Measurements from ENCODE around the gene IFI30.
A peak's percentile ranks its signal among the peaks of the same experiment; 100 is the strongest.
"Not testable (repeated sequence)": the region's sequence is repeated elsewhere in the genome, so short reads cannot be mapped to it uniquely, and the experiment has no call there.

The IFI30 gene

GRCh38 chr19:18208098-18208951, 34.7 kb downstream of the IFI30 start:
- H3K4me1 ChIP-seq (ENCODE audit: control insufficient read depth, low read depth, low read length) = peaks cover 3% of the 10 kb centered on the region
- H3K27ac ChIP-seq (ENCODE audit: low read length) = no peak overlapping the region
- no peak overlapping the region for H3K4me3 ChIP-seq (ENCODE audit: low read length)
- H3K9ac ChIP-seq (ENCODE audit: low read length) = no peak overlapping the region
- no peaks in the 10 kb centered on the region for H3K9me3 ChIP-seq (ENCODE audit: control insufficient read depth, low read depth, low read length)
- peaks cover 2% of the 10 kb centered on the region for H3K27me3 ChIP-seq (ENCODE audit: control insufficient read depth, insufficient read depth, low read length)
- H3K36me3 ChIP-seq (ENCODE audit: control insufficient read depth, low read depth, low read length) = no peaks in the 10 kb centered on the region

DNA sequence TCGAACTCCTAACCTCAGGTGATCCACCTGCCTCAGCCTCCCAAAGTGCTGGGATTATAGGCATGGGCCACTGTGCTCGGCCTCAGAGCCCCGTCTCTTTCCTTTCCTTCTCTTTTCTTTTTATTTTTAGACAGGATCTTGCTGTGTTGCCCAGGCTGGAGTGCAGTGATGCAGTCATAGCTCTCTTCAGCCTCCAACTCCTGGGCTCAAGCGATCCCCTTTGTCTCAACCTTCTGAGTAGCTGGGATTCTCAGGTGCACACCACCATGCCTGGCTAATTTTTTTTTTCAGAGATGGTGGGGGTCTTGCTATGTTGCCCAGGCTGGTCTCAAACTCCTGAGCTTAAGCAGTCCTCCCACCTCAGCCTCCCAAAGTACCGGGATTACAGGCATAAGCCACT, 36.3 kb downstream of the IFI30 start:
- H3K4me3 ChIP-seq (ENCODE audit: low read length); H3K4me1 ChIP-seq (ENCODE audit: control insufficient read depth, low read depth, low read length); H3K9ac ChIP-seq (ENCODE audit: low read length); H3K9me3 ChIP-seq (ENCODE audit: control insufficient read depth, low read depth, low read length); H3K27me3 ChIP-seq (ENCODE audit: control insufficient read depth, insufficient read depth, low read length); H3K27ac ChIP-seq (ENCODE audit: low read length); H3K36me3 ChIP-seq (ENCODE audit: control insufficient read depth, low read depth, low read length): not testable (repeated sequence)

DNA sequence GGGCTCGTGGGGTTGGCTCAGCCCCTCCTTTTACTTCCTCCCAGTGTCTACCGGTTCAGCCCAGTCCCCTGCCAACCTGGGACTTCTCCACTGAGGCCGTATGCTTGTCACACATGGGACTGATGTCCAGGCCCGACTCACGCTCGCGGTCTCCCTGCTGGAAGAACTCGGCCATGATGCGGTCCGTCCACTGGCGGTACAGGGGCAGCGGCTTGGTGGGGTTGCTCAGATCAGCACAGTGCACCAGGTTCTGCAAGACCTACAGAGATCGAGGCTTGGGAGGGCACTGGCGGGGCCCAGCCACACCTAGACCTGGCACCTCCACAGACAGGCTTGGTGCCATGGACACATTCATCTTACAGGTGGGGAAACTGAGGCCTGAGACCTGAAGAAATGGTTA, 38.1 kb downstream of the IFI30 start:
- Histone ChIP-seq H3K4me1 (ENCODE audit: control insufficient read depth, low read depth, low read length) (no peaks in the 10 kb centered on the region), H3K27ac (ENCODE audit: low read length) (no peak overlapping the region), H3K36me3 (ENCODE audit: control insufficient read depth, low read depth, low read length) (no peaks in the 10 kb centered on the region), H3K27me3 (ENCODE audit: control insufficient read depth, insufficient read depth, low read length) (no peaks in the 10 kb centered on the region), H3K4me3 (ENCODE audit: low read length) (no peak overlapping the region), H3K9ac (ENCODE audit: low read length) (no peak overlapping the region), H3K9me3 (ENCODE audit: control insufficient read depth, low read depth, low read length) (no peaks in the 10 kb centered on the region)

DNA sequence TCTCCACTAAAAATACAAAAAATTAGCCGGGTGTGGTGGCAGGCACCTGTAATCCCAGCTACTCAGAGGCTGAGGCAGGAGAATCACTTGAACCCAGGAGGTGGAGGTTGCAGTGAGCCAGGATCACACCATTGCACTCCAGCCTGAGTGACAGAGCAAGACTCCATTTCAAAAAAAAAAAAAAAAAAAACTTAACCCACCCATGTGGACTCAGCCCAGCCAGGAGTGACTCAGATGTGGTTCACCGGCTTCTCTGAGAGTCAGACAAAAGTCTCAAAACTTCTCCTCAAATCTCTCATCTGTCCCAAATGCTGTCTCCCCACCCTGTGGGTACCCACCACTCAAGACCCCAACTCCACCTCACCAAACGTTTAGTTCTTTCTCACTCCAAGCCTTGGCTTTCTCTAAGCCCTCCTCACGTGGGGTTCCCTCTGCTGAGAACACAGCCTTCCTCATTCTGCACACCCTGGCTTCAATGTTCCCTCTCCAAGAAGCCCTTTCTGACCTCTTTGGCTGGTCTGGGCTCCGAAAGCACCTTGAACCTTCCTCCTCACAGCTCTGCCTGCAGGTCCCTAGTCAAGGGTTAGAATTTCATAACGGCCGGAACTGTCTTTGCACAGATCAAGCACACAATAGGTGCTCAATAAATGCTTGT, 41.3 kb downstream of the IFI30 start:
- Histone ChIP-seq H3K27ac (ENCODE audit: low read length) (no peak overlapping the region), H3K4me3 (ENCODE audit: low read length) (no peak overlapping the region), H3K36me3 (ENCODE audit: control insufficient read depth, low read depth, low read length) (no peaks in the 10 kb centered on the region), H3K9ac (ENCODE audit: low read length) (no peak overlapping the region), H3K27me3 (ENCODE audit: control insufficient read depth, insufficient read depth, low read length) (no peaks in the 10 kb centered on the region), H3K4me1 (ENCODE audit: control insufficient read depth, low read depth, low read length) (no peaks in the 10 kb centered on the region), H3K9me3 (ENCODE audit: control insufficient read depth, low read depth, low read length) (no peaks in the 10 kb centered on the region)

DNA sequence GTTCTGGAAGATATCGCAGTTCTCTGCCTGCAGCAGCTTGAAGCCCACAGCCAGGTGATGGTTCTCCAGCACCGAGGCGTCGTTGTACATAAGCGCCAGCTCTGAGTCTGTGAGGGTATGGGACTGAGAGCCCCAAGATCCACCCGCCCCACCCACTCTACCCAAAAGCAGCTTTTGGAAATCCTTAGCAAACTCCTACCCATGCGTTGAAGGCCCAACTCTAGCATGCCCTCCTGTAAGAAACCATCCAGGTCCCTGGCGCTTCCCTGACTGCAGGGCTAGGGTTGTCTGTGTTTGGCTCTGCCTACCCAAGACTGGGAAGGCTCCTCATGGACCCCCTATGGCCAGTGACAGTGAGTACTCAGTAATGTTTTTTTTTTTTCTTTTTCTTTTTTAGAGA, 43.2 kb downstream of the IFI30 start:
- Histone ChIP-seq H3K36me3 (ENCODE audit: control insufficient read depth, low read depth, low read length) (no peaks in the 10 kb centered on the region), H3K4me3 (ENCODE audit: low read length) (no peak overlapping the region), H3K27me3 (ENCODE audit: control insufficient read depth, insufficient read depth, low read length) (no peaks in the 10 kb centered on the region), H3K9me3 (ENCODE audit: control insufficient read depth, low read depth, low read length) (no peaks in the 10 kb centered on the region), H3K4me1 (ENCODE audit: control insufficient read depth, low read depth, low read length) (no peaks in the 10 kb centered on the region), H3K9ac (ENCODE audit: low read length) (no peak overlapping the region), H3K27ac (ENCODE audit: low read length) (no peak overlapping the region)

- Histone ChIP-seq H3K27ac (ENCODE audit: low read length) (no peak overlapping the region), H3K27me3 (ENCODE audit: control insufficient read depth, insufficient read depth, low read length) (no peaks in the 10 kb centered on the region), H3K9ac (ENCODE audit: low read length) (no peak overlapping the region), H3K4me1 (ENCODE audit: control insufficient read depth, low read depth, low read length) (no peaks in the 10 kb centered on the region), H3K4me3 (ENCODE audit: low read length) (no peak overlapping the region), H3K9me3 (ENCODE audit: control insufficient read depth, low read depth, low read length) (no peaks in the 10 kb centered on the region), H3K36me3 (ENCODE audit: control insufficient read depth, low read depth, low read length) (no peaks in the 10 kb centered on the region)
These were observed 44.5 kb downstream of the IFI30 start for GRCh38 chr19:18218159-18218558.

GRCh38 chr19:18218600-18218999, 45.0 kb downstream of the IFI30 start:
- H3K27me3 ChIP-seq (ENCODE audit: control insufficient read depth, insufficient read depth, low read length) = no peaks in the 10 kb centered on the region
- no peak overlapping the region for H3K9ac ChIP-seq (ENCODE audit: low read length)
- H3K9me3 ChIP-seq (ENCODE audit: control insufficient read depth, low read depth, low read length) = no peaks in the 10 kb centered on the region
- H3K4me3 ChIP-seq (ENCODE audit: low read length) = no peak overlapping the region
- no peaks in the 10 kb centered on the region for H3K36me3 ChIP-seq (ENCODE audit: control insufficient read depth, low read depth, low read length)
- no peaks in the 10 kb centered on the region for H3K4me1 ChIP-seq (ENCODE audit: control insufficient read depth, low read depth, low read length)
- H3K27ac ChIP-seq (ENCODE audit: low read length) = no peak overlapping the region

DNA sequence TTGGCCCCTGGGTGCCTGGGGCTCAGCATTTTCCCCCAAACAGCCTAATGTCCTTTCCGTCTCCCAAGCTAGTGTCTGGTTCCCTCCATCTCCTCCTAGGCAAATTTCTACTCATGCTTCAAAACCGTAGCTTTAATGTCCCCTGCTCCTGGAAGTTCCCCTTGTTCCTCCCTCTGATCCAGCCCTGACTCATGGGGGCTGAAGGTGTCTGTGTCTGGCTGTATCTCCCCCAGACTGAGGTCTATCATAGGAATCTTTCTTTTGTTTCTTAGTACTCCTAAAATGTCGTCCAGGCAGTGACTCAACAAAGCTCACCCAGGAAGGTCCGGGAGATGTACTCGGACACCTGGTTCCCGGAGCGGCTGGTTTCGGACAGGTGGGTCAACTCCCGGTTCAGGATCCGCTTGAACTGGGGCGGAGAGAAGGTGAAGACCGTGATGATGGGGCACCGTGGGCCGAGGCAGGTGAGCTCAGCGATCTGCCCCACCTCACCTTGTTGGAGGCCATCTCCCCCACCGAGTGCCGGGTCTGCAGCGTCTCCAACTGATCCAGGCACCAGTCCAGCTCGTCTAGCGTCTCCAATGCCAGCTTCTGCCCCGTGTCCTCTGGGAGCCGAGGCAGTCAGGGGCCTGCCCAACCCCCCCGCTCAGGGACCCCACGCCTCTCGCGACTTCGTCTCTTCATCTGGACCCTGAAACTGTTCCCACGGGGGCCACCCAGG, 46.5 kb downstream of the IFI30 start:
- no peak overlapping the region for H3K27ac ChIP-seq (ENCODE audit: low read length)
- H3K27me3 ChIP-seq (ENCODE audit: control insufficient read depth, insufficient read depth, low read length) = peaks cover 5% of the 10 kb centered on the region
- H3K9me3 ChIP-seq (ENCODE audit: control insufficient read depth, low read depth, low read length) = no peaks in the 10 kb centered on the region
- no peaks in the 10 kb centered on the region for H3K4me1 ChIP-seq (ENCODE audit: control insufficient read depth, low read depth, low read length)
- no peak overlapping the region for H3K9ac ChIP-seq (ENCODE audit: low read length)
- no peaks in the 10 kb centered on the region for H3K36me3 ChIP-seq (ENCODE audit: control insufficient read depth, low read depth, low read length)
- peak overlapping the region; percentile 43 for H3K4me3 ChIP-seq (ENCODE audit: low read length)

DNA sequence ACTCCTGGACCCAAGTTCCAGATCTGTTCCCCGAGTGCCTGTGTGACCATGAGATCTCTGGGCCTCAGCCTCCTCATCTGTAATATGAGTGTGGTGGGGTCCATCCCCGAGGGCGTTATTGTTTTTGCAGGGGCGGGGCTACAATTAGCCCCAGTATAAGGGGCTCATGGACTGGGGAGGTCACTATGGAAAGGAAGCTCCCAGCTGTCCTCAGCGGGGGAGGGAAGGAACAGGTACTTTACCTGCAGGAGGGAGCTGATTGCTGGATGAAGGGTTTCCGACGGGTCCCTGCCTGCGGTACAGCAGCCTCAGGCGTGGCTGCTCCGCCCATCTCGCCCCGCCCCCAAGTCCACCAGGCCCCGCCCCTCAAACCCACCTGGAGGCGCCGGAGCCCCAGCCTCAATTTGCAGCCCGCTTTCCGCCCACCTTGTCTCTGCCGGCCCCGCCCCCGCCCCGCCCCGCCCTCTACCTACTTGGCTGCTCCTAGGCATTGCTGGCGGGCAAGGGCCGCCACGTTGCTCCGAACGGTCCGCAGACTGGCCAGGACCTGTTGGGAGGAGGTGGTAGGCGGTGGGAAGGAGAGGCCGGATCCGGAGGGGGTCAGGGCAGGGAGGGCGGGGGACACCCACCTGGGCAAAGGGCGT, 47.1 kb downstream of the IFI30 start:
- Histone ChIP-seq H3K27me3 (ENCODE audit: control insufficient read depth, insufficient read depth, low read length) (peaks cover 12% of the 10 kb centered on the region), H3K36me3 (ENCODE audit: control insufficient read depth, low read depth, low read length) (no peaks in the 10 kb centered on the region), H3K4me3 (ENCODE audit: low read length) (peak overlapping the region; percentile 43), H3K4me1 (ENCODE audit: control insufficient read depth, low read depth, low read length) (peaks cover 3% of the 10 kb centered on the region), H3K9me3 (ENCODE audit: control insufficient read depth, low read depth, low read length) (no peaks in the 10 kb centered on the region), H3K27ac (ENCODE audit: low read length) (no peak overlapping the region), H3K9ac (ENCODE audit: low read length) (no peak overlapping the region)

- Histone ChIP-seq H3K4me1 (ENCODE audit: control insufficient read depth, low read depth, low read length) (peaks cover 3% of the 10 kb centered on the region), H3K4me3 (ENCODE audit: low read length) (no peak overlapping the region), H3K36me3 (ENCODE audit: control insufficient read depth, low read depth, low read length) (no peaks in the 10 kb centered on the region), H3K27me3 (ENCODE audit: control insufficient read depth, insufficient read depth, low read length) (peaks cover 25% of the 10 kb centered on the region), H3K9me3 (ENCODE audit: control insufficient read depth, low read depth, low read length) (no peaks in the 10 kb centered on the region), H3K9ac (ENCODE audit: low read length) (no peak overlapping the region), H3K27ac (ENCODE audit: low read length) (no peak overlapping the region)
These were observed 48.5 kb downstream of the IFI30 start for GRCh38 chr19:18221815-18222725.

All from iPS-18a (cell line).